GM19099 (cell line): ENCODE measurements around the gene ATG13.

ENCODE experiments used
- POLR2A ChIP-seq: IDR thresholded peaks from 3 replicates; pipeline ENCODE4 v1.6.1; 2011; ENCODE audit warnings: low read depth; ENCODE audit not compliant: insufficient read length; ENCODE audit errors: extremely low read depth

Gene ATG13

GRCh38 chr11:46675949-46676348 lies 58.6 kb downstream of the ATG13 start:
- TF ChIP-seq POLR2A = no peak

GRCh38 chr11:46676436-46677158 lies 59.2 kb downstream of the ATG13 start:
- no peak for TF ChIP-seq POLR2A

- no peak for TF ChIP-seq POLR2A
These were observed 59.8 kb downstream of the ATG13 start for GRCh38 chr11:46677169-46677568.

- TF ChIP-seq POLR2A = no peak
These were observed 60.8 kb downstream of the ATG13 start for GRCh38 chr11:46677991-46678740.

- TF ChIP-seq POLR2A = no peak
These were observed 61.4 kb downstream of the ATG13 start for GRCh38 chr11:46678741-46679130.

- no peak for TF ChIP-seq POLR2A
These were observed 62.1 kb downstream of the ATG13 start for GRCh38 chr11:46679241-46680163.

GRCh38 chr11:46680164-46680760 lies 62.9 kb downstream of the ATG13 start:
- TF ChIP-seq POLR2A = no peak

GRCh38 chr11:46680815-46681214 lies 63.5 kb downstream of the ATG13 start:
- no peak for TF ChIP-seq POLR2A

- TF ChIP-seq POLR2A = no peak
These were observed 64.5 kb downstream of the ATG13 start for GRCh38 chr11:46681814-46682213.

GRCh38 chr11:46682773-46683752 lies 65.7 kb downstream of the ATG13 start:
- TF ChIP-seq POLR2A = no peak

GRCh38 chr11:46684367-46684766 lies 67.0 kb downstream of the ATG13 start:
- no peak for TF ChIP-seq POLR2A

- no peak for TF ChIP-seq POLR2A
These were observed 69.8 kb downstream of the ATG13 start for GRCh38 chr11:46686886-46687795.

- TF ChIP-seq POLR2A = no peak
These were observed 73.3 kb downstream of the ATG13 start for GRCh38 chr11:46690702-46691101.
